Posterior cingulate gyrus (tissue), 11 donors: ENCODE measurements around the gene HIVEP1.

ENCODE experiments used
- DNase-seq, 10 donors: peaks; one replicate each; pipeline versions ENCODE4 v3.0.0 to v3.0.0-alpha.2; 2020 to 2021; ENCODE audit warnings: mixed read lengths in 3 of 10
- intact Hi-C: fragments of 100-400 bp; cut with DNase I; formaldehyde crosslinking; loops from one replicate; pipeline ENCODE4 v1.15.1; 2023

Gene HIVEP1

DNA sequence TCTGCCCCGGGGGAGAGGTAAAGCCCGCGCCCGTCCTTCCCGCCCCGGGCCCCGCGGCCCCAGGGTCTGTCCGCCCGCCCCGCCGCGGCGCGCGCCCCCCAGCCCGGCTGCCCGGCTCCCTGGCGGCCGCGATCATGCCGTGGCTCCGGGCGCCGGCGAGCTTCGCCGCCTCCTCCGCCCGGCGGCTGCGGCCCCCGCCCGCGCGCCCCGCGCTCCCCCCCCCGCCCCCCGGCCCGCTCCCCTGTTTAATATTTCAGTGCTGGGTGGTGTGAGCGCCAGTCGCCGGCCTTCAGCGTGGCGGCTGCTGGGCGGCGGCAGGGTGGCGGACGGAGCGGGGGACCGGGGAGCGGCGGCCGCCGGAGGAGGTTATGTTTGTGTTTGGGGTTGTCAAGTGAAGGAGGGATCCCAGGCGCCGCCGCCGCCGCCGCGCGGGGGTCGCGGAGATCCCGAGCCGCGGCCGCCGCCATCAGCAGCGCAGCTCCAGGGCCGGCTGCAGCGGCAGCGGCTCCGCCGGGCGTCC lies at the start of gene HIVEP1:
Gene HIVEP1, plus strand, starts transcription at position 275 of the 520 bp plus-strand sequence. CDS start 3,317 bp downstream, outside the sequence.
- peak in 4 of 10 donors; percentile 10 to 25 (median 23) for DNase-seq
- intact Hi-C loops: loop anchor here (10.0 kb wide), 1 partner anchor 223 kb away; no protein-coding TSS in a partner anchor

DNA sequence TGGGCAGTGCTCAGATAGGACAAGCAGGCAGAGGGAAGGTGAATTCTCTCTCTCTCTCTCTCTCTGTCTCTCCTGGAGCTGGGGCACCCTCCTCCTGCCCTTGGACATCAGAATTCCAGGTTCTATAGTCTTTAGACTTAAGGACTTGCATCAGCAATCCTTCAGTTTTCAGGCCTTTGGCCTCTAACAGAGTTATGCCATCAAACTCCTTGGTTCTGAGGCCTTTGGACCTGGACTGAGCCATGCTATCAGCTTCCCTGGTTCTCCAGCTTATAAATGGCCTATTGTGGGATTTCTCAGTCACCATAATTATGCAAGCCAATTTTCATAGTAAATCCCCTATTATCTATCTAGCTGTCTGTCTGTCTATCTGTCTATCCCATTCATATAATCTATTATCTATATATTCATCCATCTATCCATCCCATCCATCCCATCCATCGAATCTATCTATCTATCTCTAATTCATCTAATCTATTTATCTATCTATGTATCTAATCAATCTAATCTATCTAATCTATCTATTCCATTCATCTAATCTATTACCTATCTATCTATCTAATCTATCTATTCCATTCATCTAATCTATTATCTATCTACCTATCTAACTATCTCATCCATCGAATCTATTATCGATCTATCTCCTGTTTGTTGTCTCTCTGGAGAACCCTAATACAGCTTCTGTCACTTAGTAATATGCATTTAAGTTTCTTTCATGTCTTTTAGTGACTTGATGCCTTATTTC lies 48.2 kb upstream of the HIVEP1 start:
- intact Hi-C loops: no loop called here

GRCh38 chr6:11964729-11965335 lies 47.3 kb upstream of the HIVEP1 start:
- intact Hi-C loops: no loop called here
- DNase-seq: no peak

More for the DNA sequence above, 48.2 kb upstream of the HIVEP1 start:
- DNase-seq: no peak

GRCh38 chr6:11965499-11965898 lies 46.6 kb upstream of the HIVEP1 start:
- no peak for DNase-seq
- intact Hi-C loops: no loop called here

- intact Hi-C loops: no loop called here
- DNase-seq: no peak
These were observed 43.8 kb upstream of the HIVEP1 start for GRCh38 chr6:11968241-11968806.

DNA sequence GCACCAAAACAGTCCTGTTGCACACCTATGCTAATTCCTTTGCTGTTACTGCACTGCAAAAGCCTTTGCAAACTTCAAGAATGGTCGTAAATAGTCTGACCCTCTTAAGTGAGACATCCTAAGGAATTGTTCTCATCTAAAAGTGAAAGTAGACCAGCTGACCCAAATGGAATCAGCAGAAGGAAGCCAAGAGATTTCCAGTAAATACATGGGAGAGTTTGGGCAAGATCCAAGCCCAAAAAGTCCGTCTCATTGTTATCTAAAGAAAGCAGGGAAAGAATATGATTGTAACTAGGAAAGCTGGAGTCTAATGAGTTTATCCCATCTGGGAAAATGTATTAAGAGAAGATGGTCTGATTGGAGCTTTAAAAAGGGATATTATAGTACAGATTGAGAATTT lies 43.0 kb upstream of the HIVEP1 start:
- intact Hi-C loops: no loop called here
- DNase-seq: no peak

DNA sequence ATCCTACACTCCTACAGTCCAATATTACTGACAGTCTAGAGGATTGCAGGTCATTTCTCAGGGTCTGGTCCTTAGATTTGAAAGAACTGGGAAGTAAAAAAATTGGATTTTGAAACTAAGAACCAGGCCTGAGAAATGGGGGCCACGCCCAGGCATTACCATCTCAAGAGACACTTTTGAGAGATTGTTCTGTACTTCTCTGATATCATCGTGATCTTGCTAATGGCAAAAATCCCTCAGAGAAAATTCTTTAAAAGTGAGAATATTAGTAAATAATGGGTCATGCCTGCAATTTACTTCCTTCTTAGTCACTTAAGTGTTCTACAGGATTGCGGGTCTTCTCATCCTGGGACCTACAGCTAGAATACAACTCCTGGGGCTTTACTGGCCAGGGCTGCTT lies 42.0 kb upstream of the HIVEP1 start:
- intact Hi-C loops: no loop called here
- no peak for DNase-seq

- intact Hi-C loops: no loop called here
These were observed 41.0 kb upstream of the HIVEP1 start for GRCh38 chr6:11971154-11971553.

DNA sequence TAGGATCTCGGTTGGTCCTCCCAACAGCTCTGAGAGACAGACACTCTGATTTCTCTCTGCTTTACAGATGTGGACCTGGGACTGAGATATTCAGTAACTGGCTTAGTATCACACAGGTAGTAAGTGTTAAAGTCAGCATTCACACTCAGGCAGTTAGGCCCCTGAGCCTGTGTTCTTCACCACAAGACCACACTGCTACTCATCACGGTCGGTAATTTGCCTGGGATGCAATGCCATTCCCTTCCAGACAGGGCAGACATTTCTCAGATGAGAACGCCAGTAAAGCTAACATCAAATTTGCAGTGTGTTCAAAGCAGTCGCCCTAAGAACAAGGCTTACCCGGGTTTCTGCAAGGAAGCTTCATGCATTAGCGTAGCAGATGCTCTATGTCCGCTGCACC lies 39.8 kb upstream of the HIVEP1 start:
- intact Hi-C loops: no loop called here
- no peak for DNase-seq

More at GRCh38 chr6:11971154-11971553, 41.0 kb upstream of the HIVEP1 start:
- DNase-seq: no peak

DNA sequence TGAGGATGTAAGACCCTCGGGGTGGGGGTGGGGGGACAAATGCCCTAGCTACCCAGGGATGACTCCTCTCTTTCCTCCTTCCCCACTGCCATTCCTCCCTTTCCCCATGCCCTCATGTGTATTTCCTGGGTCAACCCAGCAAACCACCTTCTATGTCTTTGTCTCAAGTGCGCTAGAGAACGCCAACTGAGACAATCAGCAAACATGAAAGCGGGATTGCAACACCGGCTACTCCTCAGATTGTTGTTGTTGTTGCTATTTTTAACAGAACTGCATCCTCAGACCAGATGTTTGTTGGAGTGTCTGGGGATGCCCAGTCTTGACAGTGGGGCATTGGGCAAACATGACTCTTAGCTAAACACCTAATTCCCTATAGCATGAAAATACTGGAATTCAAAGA lies 39.3 kb upstream of the HIVEP1 start:
- intact Hi-C loops: no loop called here
- DNase-seq: no peak

GRCh38 chr6:11973238-11973637 lies 38.9 kb upstream of the HIVEP1 start:
- no peak for DNase-seq
- intact Hi-C loops: no loop called here

GRCh38 chr6:11974089-11974488 lies 38.0 kb upstream of the HIVEP1 start:
- intact Hi-C loops: no loop called here
- DNase-seq: no peak

GRCh38 chr6:11975353-11975977 lies 36.6 kb upstream of the HIVEP1 start:
- DNase-seq: no peak
- intact Hi-C loops: no loop called here

- intact Hi-C loops: no loop called here
These were observed 35.6 kb upstream of the HIVEP1 start for GRCh38 chr6:11976489-11976888.

DNA sequence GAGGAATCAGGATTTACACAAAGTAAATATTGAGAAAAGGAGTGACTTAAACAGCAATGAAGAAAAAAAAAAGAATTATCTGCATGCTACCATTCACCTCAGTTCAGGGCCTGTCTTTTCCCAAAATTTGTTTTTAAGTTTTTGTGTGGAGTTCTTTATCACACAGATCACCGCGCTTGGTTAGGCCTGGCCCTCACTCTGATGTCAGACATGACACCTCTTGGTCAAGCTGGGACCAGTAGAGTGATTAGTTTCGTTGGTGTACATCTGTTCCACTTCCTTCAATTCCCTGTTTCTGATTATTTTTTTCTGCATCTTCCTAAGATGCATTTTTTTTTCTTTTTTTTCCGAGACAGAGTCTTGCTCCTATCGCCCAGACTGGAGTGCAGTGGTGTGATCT lies 34.9 kb upstream of the HIVEP1 start:
- no peak for DNase-seq
- intact Hi-C loops: no loop called here

More at GRCh38 chr6:11976489-11976888, 35.6 kb upstream of the HIVEP1 start:
- DNase-seq: no peak

DNA sequence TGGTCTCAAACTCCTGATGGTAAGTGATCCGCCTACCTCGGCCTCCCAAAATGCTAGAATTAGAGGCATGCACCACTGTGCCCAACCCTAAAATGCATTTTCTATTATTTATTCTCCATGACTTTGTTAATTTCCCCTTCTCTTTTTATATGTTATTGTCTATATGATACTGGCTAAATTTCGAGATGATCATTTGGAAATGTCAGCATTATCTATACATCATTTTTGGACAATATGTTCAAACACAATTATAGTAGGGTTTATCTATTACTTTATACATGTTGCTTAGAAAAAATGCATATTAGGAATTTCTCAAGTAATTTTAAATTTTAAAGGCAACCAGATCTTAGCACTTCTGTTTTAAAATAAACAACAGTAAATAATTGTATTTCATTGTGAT lies 34.4 kb upstream of the HIVEP1 start:
- intact Hi-C loops: no loop called here
- no peak for DNase-seq

GRCh38 chr6:11978169-11978987 lies 33.7 kb upstream of the HIVEP1 start:
- intact Hi-C loops: no loop called here
- DNase-seq: no peak

DNA sequence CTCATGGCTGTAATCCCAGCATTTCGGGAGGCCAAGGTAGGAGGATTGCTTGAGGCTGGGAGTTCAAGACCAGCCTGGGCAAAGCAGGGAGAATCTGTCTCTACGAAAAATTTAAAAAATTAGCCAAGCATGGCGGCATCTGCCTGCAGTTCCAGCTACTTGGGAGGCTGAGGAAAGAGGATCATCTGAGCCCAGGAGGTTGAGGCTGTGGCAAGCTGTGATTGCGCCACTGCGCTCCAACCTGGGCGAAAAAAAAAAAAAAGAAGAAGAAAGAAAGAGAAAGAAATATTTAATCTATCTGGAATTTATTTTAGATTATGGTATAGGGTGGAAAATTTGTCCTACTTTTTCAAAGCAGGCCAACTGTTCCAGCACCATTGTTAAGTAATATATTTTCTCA lies 32.2 kb upstream of the HIVEP1 start:
- no peak for DNase-seq
- intact Hi-C loops: no loop called here

GRCh38 chr6:11983306-11983705 lies 28.8 kb upstream of the HIVEP1 start:
- no peak for DNase-seq
- intact Hi-C loops: no loop called here

DNA sequence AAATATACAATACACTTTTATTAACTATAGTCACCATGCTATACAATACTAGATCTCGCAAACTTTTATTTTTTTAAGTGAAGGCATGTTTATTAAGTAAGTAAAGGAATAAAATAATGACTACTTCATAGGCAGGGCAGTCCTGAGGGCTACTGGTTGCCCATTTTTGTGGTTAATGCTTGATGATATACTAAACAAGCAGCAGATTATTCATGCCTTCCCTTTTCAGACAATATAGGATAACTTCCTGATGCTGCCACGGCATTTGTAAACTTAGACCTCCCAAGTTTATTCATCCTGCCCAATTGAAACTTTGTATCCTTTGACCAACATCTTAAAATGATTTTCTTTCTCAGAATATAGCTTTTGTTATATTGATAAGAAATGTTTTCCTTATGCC lies 24.7 kb upstream of the HIVEP1 start:
- no peak for DNase-seq
- intact Hi-C loops: no loop called here
